Measurements from ENCODE around the gene PI4KA. TPM values are rescaled to one million over a fixed set of nuclear protein-coding genes. Genes with fewer than 3 reads are reported as not detected.
A peak's percentile ranks its signal among the peaks of the same experiment; 100 is the strongest.
"Not testable (repeated sequence)": the region's sequence is repeated elsewhere in the genome, so short reads cannot be mapped to it uniquely, and the experiment has no call there.

Gene PI4KA
- total RNA-seq, 8 experiments from 2014 or later = 22.4 to 76.9 (median 36.2) TPM

DNA sequence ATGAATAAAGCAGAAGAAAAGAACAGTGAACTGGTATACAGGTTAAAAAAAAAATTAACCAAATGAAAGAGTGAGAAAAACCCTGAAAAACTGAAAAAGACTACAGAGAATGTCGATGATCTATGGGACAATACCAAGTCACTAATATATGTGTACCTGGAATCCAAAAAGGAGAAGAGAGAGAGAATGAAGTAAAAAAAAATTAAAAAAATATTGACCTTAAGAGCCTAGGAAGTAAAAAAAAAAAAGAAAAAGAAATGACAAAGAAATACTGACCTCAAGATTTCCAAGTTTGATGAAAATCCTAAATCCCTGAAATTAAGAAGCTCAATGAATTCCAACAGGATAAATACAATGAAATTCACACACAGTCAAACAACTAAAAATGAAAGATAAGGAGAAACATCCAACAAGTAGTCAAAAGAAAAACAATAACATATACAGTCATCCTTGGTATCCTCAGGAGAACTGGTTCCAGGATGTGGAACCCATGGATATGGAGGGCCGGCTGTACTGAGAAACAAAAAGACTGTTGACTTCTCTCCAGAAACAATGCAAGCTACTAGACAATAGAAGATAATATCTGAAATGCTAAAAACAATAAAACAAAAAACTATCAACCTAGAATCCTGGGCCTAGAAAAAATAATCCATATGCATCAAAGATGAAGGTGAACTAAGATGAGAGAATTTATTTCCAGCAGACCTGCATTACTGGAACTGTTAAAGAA, 118.2 kb downstream of the PI4KA start:
- in situ Hi-C loops (cut with MboI; ENCODE audit: low pct_unique_long_range_greater_than_20kb in 2 of 9, low sequenced_read_pairs in 9 of 9, unreplicated experiment in 9 of 9) = no loop called here
- Histone ChIP-seq H3K27ac (no peak overlapping the region), H3K4me3 (no peak overlapping the region), H3K4me1 (replicated peaks in 1 of 2) (no peaks in the 10 kb centered on the region)
- whole genome bisulfite sequencing, 10 experiments = 86 to 100% (median 97%) methylated on average over 1 to 2 of the region's 2 CpGs
- ATAC-seq (replicated peaks in 6 of 8) = no peak

DNA sequence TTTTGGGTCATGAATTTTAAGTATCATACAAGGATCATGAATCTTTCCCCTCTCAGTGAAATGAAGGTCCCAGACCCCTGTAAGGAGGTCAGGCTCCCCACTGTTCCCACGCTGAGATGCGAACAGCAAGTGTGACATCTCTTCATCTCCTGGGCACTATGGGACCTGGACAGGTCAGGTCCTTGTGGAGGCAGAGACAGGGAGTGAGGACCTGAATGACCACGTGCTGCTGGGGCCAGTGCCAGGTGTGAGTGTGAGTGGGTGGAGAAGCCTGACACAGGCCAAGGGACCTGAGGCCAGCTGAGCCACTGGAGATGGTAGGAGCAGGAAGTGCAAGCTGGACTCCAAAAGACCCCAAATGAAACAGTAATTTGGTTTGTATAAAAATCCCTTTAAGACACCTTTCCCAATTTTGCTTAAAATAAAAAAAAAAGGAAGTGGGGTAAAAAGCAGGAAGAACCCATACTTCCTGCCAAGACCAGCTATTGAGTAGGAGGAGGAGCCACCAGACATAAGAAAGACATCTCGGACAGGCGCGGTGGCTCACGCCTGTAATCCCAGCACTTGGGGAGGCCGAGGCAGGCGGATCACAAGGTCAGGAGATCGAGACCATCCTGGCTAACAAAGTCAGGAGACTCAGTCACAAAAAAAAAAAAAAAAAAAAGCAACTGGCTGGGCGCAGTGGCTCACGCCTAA, 120.1 kb downstream of the PI4KA start:
- no peak for ATAC-seq (replicated peaks in 6 of 8)
- Histone ChIP-seq H3K27ac (no peak overlapping the region), H3K4me3 (no peak overlapping the region), H3K4me1 (replicated peaks in 1 of 2) (no peaks in the 10 kb centered on the region)
- WGBS, 10 experiments = 92 to 100% (median 100%) methylated on average over 1 to 11 of the region's 12 CpGs; no CpG with 5 or more reads in 3 of the 10 experiments
- in situ Hi-C loops (cut with MboI; ENCODE audit: low pct_unique_long_range_greater_than_20kb in 2 of 9, low sequenced_read_pairs in 9 of 9, unreplicated experiment in 9 of 9) = no loop called here

DNA sequence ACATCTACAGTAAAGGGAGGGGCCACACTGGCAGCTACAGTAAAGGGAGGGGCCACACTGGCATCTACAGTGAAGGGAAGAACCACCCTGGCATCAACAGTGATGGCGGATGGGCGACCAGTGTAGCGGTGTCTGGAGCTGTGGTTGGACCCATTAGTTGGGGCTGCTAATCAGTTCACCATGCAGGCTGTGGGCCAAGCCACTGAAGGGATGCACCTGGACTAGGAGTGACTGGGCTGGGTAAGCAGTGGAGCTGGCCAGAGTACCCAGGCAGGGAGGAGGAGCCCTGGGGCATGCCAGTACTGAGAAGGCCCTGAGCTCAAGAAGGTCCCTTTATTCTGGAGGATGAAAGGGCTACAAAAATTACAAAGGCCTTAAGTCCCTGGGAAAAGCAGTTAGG, 121.7 kb downstream of the PI4KA start:
- H3K4me3 ChIP-seq; H3K27ac ChIP-seq; in situ Hi-C loops (cut with MboI; ENCODE audit: low pct_unique_long_range_greater_than_20kb in 2 of 9, low sequenced_read_pairs in 9 of 9, unreplicated experiment in 9 of 9); ATAC-seq (replicated peaks in 6 of 8); H3K4me1 ChIP-seq (replicated peaks in 1 of 2): not testable (repeated sequence)
- no CpG with 5 or more reads among the region's 3 CpGs for WGBS, 10 experiments

DNA sequence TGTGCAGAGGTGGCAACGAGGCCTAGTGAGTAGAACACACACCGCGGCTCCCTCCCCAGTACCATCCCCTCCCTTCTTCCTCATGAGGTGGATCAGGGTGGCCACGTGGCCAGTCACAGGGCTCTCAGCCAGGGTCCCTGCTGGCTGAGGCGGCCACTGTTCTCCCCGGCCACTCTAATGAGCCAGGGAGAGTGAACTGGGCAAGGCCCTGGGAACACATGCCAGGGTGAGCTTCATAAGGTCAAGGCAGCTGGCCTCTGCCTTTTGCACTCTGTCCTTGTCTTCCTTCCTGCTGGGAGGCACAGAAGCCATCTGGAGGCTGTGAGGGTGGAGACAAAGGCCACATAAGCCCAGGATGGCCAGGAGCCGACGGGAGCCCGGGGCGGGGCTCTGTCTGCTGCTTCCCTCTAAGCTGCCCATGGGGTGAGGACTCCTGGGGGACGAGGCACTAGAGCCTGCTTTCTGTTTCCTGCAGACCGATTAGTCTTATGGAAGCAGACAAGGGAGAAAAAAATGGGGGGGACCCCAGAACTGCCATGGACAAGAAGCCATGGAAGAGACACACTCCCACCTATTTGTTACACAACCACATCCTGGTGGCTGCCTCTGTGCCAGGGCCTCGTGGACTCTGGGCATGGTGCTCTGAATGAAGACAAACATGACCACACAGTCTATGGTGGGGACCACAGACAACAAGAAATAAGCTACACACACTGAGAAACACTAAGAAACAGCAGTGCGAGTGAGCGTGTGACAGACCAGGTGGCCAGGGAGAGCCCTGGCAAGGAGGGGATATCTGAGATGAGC, 123.1 kb downstream of the PI4KA start:
- H3K27ac ChIP-seq; in situ Hi-C loops (cut with MboI; ENCODE audit: low pct_unique_long_range_greater_than_20kb in 2 of 9, low sequenced_read_pairs in 9 of 9, unreplicated experiment in 9 of 9); H3K4me3 ChIP-seq; H3K4me1 ChIP-seq (replicated peaks in 1 of 2): not testable (repeated sequence)
- peak; percentile 35 to 96 (median 78) for ATAC-seq (replicated peaks in 6 of 8)
- WGBS, 10 experiments = 100% methylated on average over 2 of the region's 15 CpGs; no CpG with 5 or more reads in 9 of the 10 experiments

DNA sequence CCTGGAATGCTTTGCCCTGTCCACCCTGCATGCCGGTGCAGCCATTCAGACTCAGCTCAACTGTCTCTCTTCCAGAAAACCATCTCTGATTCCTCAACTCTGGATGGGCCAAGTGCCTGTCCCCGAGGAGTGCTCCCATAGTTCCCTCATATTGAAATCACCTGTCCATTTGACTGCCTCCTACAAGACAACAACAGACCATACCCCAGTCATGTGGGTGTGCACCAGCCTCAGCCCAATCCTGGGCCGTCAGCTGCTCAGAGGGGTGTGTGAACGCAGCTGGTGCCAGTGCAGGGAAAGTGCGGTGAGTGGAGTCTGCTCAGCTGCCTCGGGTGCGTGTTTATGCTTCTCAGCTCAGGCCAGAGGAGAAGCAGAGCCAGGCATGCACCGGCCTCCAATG, 126.2 kb downstream of the PI4KA start:
- in situ Hi-C loops (cut with MboI; ENCODE audit: low pct_unique_long_range_greater_than_20kb in 2 of 9, low sequenced_read_pairs in 9 of 9, unreplicated experiment in 9 of 9) = not testable (repeated sequence)

DNA sequence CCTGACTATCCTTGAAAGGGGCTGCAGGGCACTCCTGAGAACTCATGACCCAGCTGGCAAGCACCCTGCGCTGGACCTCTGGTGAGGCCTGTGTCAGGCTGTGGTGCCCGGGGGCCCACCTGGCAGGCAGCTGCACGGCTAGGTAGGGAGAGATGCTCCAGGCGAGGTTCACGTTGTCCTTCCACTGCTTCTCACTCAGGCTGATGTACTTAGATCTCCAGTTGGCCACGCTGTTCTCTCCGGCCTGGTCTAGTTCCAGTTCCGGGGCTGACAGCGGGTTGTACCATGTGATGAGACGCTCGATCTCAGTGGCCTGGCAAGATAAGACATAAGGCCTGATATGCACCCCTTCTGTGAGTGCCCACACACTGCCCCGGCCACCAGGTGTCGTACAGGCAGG, 129.4 kb downstream of the PI4KA start:
- no peak for ATAC-seq (replicated peaks in 6 of 8)
- WGBS, 10 experiments = 92 to 100% (median 100%) methylated on average over 1 to 2 of the region's 13 CpGs; no CpG with 5 or more reads in 7 of the 10 experiments
- in situ Hi-C loops (cut with MboI; ENCODE audit: low pct_unique_long_range_greater_than_20kb in 2 of 9, low sequenced_read_pairs in 9 of 9, unreplicated experiment in 9 of 9) = no loop called here

More for the DNA sequence above, 126.2 kb downstream of the PI4KA start:
- H3K4me1 ChIP-seq (replicated peaks in 1 of 2); H3K4me3 ChIP-seq; ATAC-seq (replicated peaks in 6 of 8); H3K27ac ChIP-seq: not testable (repeated sequence)
- WGBS, 10 experiments = 71 to 100% (median 100%) methylated on average over 1 of the region's 8 CpGs; no CpG with 5 or more reads in 7 of the 10 experiments

DNA sequence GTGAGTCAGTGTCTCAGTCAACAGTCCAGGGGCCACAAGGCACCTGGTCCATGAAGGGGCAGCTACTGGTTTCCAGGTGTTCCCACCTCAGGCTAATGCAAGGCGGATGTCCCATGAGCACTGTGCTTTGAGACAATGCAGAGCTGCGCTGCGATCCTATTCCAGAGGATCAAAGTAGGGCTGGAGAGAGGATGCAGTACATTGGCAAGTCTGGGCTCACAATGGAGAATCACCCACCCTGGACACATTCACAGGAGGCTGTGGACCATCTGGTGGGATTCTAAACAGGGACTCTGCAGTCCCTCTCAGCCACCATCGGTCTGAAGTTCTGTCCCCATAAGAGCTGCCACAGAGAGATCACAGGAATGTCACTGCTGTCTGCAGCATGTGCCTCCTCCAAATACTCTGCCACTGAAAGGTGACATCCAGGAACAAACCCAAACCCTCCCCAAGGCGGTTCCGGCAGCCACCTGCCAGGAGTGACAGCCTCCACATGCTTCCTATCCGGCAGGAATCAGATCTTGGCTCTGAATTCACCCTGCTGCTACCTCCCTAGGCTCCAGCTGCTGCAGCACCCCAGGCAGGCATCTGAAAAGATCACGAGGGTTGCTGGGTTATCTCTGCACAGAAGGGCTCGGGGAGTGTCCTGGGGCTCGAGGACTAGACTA, 130.0 kb downstream of the PI4KA start:
- no peaks in the 10 kb centered on the region for H3K4me1 ChIP-seq (replicated peaks in 1 of 2)
- 89 to 100% (median 100%) methylated on average over 1 to 7 of the region's 10 CpGs; no CpG with 5 or more reads in 5 of the 10 experiments for WGBS, 10 experiments
- in situ Hi-C loops (cut with MboI; ENCODE audit: low pct_unique_long_range_greater_than_20kb in 2 of 9, low sequenced_read_pairs in 9 of 9, unreplicated experiment in 9 of 9) = no loop called here
- no peak overlapping the region for H3K4me3 ChIP-seq
- no peak for ATAC-seq (replicated peaks in 6 of 8)
- H3K27ac ChIP-seq = no peak overlapping the region

More for the DNA sequence above, 129.4 kb downstream of the PI4KA start:
- no peak overlapping the region for H3K4me3 ChIP-seq
- no peaks in the 10 kb centered on the region for H3K4me1 ChIP-seq (replicated peaks in 1 of 2)
- H3K27ac ChIP-seq = no peak overlapping the region

DNA sequence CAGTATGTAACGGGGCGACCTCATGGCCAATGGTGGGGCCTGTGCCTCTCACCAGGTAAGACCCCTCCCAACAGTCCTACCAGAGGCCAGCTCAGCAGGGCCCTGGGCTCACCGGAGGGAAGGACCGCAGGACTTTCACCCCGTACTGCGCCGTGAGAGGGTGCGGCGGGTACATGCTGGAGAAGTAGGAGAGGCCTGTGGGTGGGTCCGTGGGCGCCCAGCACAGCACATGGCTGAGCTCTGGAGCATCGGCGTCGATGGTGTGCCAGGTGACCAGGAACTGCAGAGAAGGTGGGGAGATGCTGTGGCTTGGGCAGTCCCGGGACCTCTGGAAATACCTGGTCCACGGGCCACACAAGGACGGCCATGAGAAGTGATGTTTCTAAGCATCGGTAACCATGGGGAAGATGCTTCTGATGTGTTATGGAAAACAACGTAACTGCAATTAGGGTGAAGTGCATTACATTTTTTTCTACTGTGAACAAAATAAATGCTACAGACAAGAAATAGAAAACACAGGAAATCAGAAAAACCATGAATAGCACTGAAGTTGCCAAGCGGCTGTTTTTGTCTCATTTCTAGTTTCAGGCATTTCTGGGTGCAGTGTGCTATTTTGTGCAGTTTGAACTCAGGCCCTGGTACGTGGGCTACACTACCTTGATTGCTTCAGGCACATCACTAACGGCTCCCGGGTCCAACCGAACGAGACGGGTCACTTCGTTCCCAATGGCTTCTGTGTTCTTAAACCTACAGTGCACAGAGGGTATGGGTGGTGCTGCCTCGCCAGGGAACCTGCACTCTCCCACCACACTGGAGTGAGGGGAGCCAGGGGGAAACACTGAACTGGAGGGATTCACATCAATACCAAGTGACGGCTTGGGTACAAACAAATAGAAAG, 131.2 kb downstream of the PI4KA start:
- no peak overlapping the region for H3K27ac ChIP-seq
- no peak overlapping the region for H3K4me3 ChIP-seq
- in situ Hi-C loops (cut with MboI; ENCODE audit: low pct_unique_long_range_greater_than_20kb in 2 of 9, low sequenced_read_pairs in 9 of 9, unreplicated experiment in 9 of 9) = no loop called here
- ATAC-seq (replicated peaks in 6 of 8) = peak in 1 of 8 experiments; percentile 17
- no peaks in the 10 kb centered on the region for H3K4me1 ChIP-seq (replicated peaks in 1 of 2)
- 60 to 100% (median 80%) methylated on average over 1 to 13 of the region's 29 CpGs; no CpG with 5 or more reads in 1 of the 10 experiments for WGBS, 10 experiments

DNA sequence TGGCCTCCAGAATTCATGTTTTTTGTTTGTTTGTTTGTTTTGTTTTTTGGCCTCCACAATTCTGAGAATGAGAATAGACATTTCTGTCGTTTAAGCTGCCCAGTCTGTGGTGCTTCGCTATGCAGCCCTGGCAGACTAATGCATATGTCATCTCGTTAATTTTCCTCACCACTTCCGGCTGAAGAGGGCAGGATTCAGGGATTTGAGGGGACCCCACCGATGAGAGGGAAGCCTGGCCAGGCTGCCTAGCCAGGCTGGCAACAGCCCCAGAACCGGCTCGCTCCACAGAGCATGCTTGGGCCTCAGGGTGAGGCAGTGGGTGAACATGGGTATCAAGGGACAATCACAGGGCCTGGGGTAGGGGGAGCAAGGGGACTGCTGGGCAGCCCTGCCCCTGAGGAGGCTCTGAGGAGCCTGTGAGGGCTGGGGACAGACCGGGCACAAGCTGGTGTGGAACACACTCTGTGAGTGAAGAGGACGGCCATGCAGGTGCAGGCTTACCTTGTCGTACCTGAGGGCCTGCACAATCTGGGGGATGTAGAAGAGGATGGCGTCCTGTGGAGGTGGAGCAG, 132.5 kb downstream of the PI4KA start:
- no peak overlapping the region for H3K4me3 ChIP-seq
- H3K27ac ChIP-seq = no peak overlapping the region
- in situ Hi-C loops (cut with MboI; ENCODE audit: low pct_unique_long_range_greater_than_20kb in 2 of 9, low sequenced_read_pairs in 9 of 9, unreplicated experiment in 9 of 9) = no loop called here
- no peaks in the 10 kb centered on the region for H3K4me1 ChIP-seq (replicated peaks in 1 of 2)
- 39 to 97% (median 70%) methylated on average over 1 to 7 of the region's 11 CpGs; no CpG with 5 or more reads in 4 of the 10 experiments for WGBS, 10 experiments
- ATAC-seq (replicated peaks in 6 of 8) = peak in 1 of 8 experiments; percentile 9

DNA sequence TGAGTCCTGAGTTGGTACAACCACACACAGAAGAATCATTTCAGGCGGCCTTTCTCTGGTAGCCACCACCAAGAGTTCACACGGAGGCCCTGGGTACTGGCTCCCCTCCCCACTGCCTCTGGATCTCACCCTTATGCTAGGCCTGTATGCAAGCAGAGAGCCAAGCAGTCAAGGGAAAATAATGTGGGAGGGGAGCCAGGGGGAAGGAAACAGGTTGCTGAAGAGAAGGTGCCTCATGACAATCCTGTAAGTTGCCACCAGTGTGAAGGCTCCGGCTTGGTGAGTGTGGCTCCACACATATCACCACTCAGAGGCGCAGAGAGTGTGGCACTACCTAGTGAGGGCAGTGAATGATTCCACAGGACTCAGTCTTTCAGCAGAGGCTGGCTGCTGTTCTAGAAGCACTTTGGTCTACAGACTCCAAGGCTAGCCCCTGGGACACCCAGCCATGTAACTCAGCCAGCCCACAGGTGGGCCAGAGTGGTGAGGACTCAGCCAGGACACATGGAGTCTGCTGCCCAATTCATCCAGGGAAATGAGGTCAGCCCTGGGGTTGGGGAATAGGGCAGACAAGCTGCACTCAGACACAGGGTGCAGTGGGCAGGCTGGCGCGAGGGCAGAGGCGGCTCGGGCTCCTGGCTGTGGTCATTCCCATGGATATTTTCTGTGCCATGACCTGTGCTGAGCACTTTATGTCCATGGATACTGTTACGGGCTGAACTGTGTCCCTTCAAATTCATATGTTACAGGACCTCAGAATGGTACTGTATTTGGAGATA, 133.7 kb downstream of the PI4KA start:
- no peak for ATAC-seq (replicated peaks in 6 of 8)
- Histone ChIP-seq H3K27ac (no peak overlapping the region), H3K4me1 (replicated peaks in 1 of 2) (no peaks in the 10 kb centered on the region), H3K4me3 (no peak overlapping the region)
- in situ Hi-C loops (cut with MboI; ENCODE audit: low pct_unique_long_range_greater_than_20kb in 2 of 9, low sequenced_read_pairs in 9 of 9, unreplicated experiment in 9 of 9) = no loop called here
- WGBS, 10 experiments = 89 to 100% (median 97%) methylated on average over 1 to 8 of the region's 9 CpGs; no CpG with 5 or more reads in 4 of the 10 experiments
